Metanephros (tissue), 1 donor: ENCODE measurements around the gene OR5D13. TPM values are rescaled to one million over a fixed set of nuclear protein-coding genes. Genes with fewer than 3 reads are reported as not detected.

ENCODE experiments used
- total RNA-seq: library from RNA; depleted of rRNA; stranded (reverse); fragments of >200 nt; gene quantifications from one replicate; pipeline ENCODE4 v1.2.3, GENCODE V29; 2014

The OR5D13 gene, protein sequence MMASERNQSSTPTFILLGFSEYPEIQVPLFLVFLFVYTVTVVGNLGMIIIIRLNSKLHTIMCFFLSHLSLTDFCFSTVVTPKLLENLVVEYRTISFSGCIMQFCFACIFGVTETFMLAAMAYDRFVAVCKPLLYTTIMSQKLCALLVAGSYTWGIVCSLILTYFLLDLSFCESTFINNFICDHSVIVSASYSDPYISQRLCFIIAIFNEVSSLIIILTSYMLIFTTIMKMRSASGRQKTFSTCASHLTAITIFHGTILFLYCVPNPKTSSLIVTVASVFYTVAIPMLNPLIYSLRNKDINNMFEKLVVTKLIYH
- not detected for total RNA-seq

DNA sequence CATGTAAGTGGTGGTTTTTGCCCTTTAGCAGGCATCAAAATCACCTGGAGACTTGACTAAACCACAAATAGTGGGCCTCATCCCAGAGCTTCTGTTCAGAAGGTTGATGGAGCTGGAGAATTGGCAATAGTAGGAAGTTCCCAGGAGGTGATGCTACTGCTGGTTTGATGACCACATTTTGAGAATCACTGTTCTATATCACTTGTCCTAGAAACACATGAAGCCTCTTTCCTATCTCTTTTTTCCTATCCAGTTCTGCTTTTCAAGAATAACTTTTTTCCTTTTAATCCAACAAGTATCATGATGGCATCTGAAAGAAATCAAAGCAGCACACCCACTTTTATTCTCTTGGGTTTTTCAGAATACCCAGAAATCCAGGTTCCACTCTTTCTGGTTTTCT, at the start of gene OR5D13:
TSS of gene OR5D13 (plus strand) at position 301 of the 400 bp plus-strand sequence. CDS start at position 301, 0 bp downstream.

GRCh38 chr11:55795256-55795655, 22.0 kb downstream of the OR5D13 start, which contains the start of gene OR5D14:
Gene OR5D14, plus strand, starts transcription at chr11:55795556. Its CDS starts 0 bp downstream, at chr11:55795556.

GRCh38 chr11:55811067-55811466, 37.8 kb downstream of the OR5D13 start, which contains the start of gene OR5L1:
Gene OR5L1, plus strand, starts transcription at chr11:55811367. Its CDS starts 100 bp downstream, at chr11:55811467.

DNA sequence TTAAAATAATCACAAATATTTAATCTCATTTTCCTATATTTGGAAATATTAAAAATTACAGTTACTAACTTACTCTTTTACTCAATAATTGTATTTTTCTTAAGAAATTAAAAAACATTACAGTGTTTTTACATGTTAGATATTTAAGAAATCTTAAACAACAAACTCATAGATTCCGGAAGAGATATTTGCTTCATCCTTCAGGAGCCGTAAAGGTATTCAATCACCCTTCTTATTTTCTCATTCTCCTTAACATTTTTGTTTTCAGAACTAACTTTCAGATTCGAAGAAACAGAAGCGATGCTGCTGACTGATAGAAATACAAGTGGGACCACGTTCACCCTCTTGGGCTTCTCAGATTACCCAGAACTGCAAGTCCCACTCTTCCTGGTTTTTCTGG, 46.1 kb downstream of the OR5D13 start, which contains the start of gene OR5D18:
TSS of gene OR5D18 (plus strand) at position 301 of the 400 bp plus-strand sequence. CDS start at position 301, 0 bp downstream.

Other genes starting within 250 kb of the OR5D13 start
- not detected for gene OR4C15, start 219.0 kb upstream of the OR5D13 start, total RNA-seq
- not detected for gene OR4C16, start 201.3 kb upstream of the OR5D13 start, total RNA-seq
- gene OR4C11, start 165.8 kb upstream of the OR5D13 start, total RNA-seq: not detected
- gene OR4P4, start 138.3 kb upstream of the OR5D13 start, total RNA-seq: not detected
- gene OR4S2, start 125.1 kb upstream of the OR5D13 start, total RNA-seq: not detected
- gene OR4C6, start 111.2 kb upstream of the OR5D13 start, total RNA-seq: not detected
- not detected for gene OR5D14, start 22.1 kb downstream of the OR5D13 start, total RNA-seq
- gene OR5L1, start 37.9 kb downstream of the OR5D13 start, total RNA-seq: not detected
- gene OR5D18, start 46.2 kb downstream of the OR5D13 start, total RNA-seq: not detected
- gene OR5L2, start 53.8 kb downstream of the OR5D13 start, total RNA-seq: not detected
- not detected for gene OR5D16, start 65.3 kb downstream of the OR5D13 start, total RNA-seq
- gene TRIM51, start 109.9 kb downstream of the OR5D13 start, total RNA-seq: not detected
- not detected for gene OR5W2, start 141.1 kb downstream of the OR5D13 start, total RNA-seq
- not detected for gene OR5I1, start 163.0 kb downstream of the OR5D13 start, total RNA-seq
- not detected for gene OR10AG1, start 196.5 kb downstream of the OR5D13 start, total RNA-seq
- gene OR5F1, start 221.2 kb downstream of the OR5D13 start, total RNA-seq: not detected